ENCODE data around the gene PLXNA4.

PLXNA4 gene

GRCh38 chr7:132244903-132245480 lies 331.3 kb downstream of the PLXNA4 start:
- Mint-ChIP-seq H3K9me3 (peaks cover 5% of the 10 kb centered on the region), H3K36me3 (no peaks in the 10 kb centered on the region), H3K4me1 (no peaks in the 10 kb centered on the region), H3K27ac (no peak overlapping the region), H3K27me3 (peaks cover 9% of the 10 kb centered on the region), H3K4me3 (no peak overlapping the region)
- ATAC-seq (ENCODE audit: low read depth), result no peak
- DNase-seq (ENCODE audit: low spot score in 2 of 2), result no peak

GRCh38 chr7:132243463-132243862 lies 332.8 kb downstream of the PLXNA4 start:
- Mint-ChIP-seq H3K4me1 (no peaks in the 10 kb centered on the region), H3K9me3 (peaks cover 5% of the 10 kb centered on the region)

GRCh38 chr7:132243051-132243450 lies 333.2 kb downstream of the PLXNA4 start:
- Mint-ChIP-seq H3K36me3 (no peaks in the 10 kb centered on the region), H3K4me3 (no peak overlapping the region), H3K9me3 (peaks cover 4% of the 10 kb centered on the region), H3K4me1 (no peaks in the 10 kb centered on the region), H3K27me3 (peaks cover 7% of the 10 kb centered on the region), H3K27ac (no peak overlapping the region)
- ATAC-seq (ENCODE audit: low read depth) (no peak), DNase-seq (ENCODE audit: low spot score in 2 of 2) (no peak)

More at GRCh38 chr7:132243463-132243862, 332.8 kb downstream of the PLXNA4 start:
- peaks cover 9% of the 10 kb centered on the region for H3K27me3 Mint-ChIP-seq
- ATAC-seq (ENCODE audit: low read depth) (no peak), DNase-seq (ENCODE audit: low spot score in 2 of 2) (no peak)
- H3K27ac Mint-ChIP-seq, result no peak overlapping the region
- no peak overlapping the region for H3K4me3 Mint-ChIP-seq
- H3K36me3 Mint-ChIP-seq, result no peaks in the 10 kb centered on the region

GRCh38 chr7:132242192-132242812 lies 334.0 kb downstream of the PLXNA4 start:
- Mint-ChIP-seq H3K27me3 (peaks cover 7% of the 10 kb centered on the region), H3K9me3 (peaks cover 4% of the 10 kb centered on the region), H3K4me1 (no peaks in the 10 kb centered on the region), H3K36me3 (no peaks in the 10 kb centered on the region), H3K27ac (no peak overlapping the region), H3K4me3 (no peak overlapping the region)
- ATAC-seq (ENCODE audit: low read depth) (no peak), DNase-seq (ENCODE audit: low spot score in 2 of 2) (no peak)

- no peak for DNase-seq (ENCODE audit: low spot score in 2 of 2)
- Mint-ChIP-seq H3K27ac (no peak overlapping the region), H3K27me3 (peaks cover 6% of the 10 kb centered on the region), H3K36me3 (no peaks in the 10 kb centered on the region), H3K4me3 (no peak overlapping the region), H3K9me3 (peaks cover 4% of the 10 kb centered on the region), H3K4me1 (no peaks in the 10 kb centered on the region)
- no peak for ATAC-seq (ENCODE audit: low read depth)
Observed at GRCh38 chr7:132240821-132241422, 335.3 kb downstream of the PLXNA4 start.

GRCh38 chr7:132240262-132240661 lies 336.0 kb downstream of the PLXNA4 start:
- no peaks in the 10 kb centered on the region for H3K36me3 Mint-ChIP-seq

GRCh38 chr7:132239422-132239994 lies 336.8 kb downstream of the PLXNA4 start:
- Mint-ChIP-seq H3K9me3 (no peaks in the 10 kb centered on the region), H3K27ac (no peak overlapping the region), H3K4me3 (no peak overlapping the region), H3K4me1 (no peaks in the 10 kb centered on the region), H3K36me3 (no peaks in the 10 kb centered on the region), H3K27me3 (no peaks in the 10 kb centered on the region)
- ATAC-seq (ENCODE audit: low read depth) (no peak), DNase-seq (ENCODE audit: low spot score in 2 of 2) (no peak)

More at GRCh38 chr7:132240262-132240661, 336.0 kb downstream of the PLXNA4 start:
- ATAC-seq (ENCODE audit: low read depth), result no peak
- Mint-ChIP-seq H3K27me3 (peaks cover 3% of the 10 kb centered on the region), H3K4me3 (no peak overlapping the region), H3K27ac (no peak overlapping the region), H3K4me1 (no peaks in the 10 kb centered on the region), H3K9me3 (no peaks in the 10 kb centered on the region)
- no peak for DNase-seq (ENCODE audit: low spot score in 2 of 2)

GRCh38 chr7:132234711-132235110 lies 341.6 kb downstream of the PLXNA4 start:
- H3K4me3 Mint-ChIP-seq, result no peak overlapping the region
- H3K36me3 Mint-ChIP-seq, result no peaks in the 10 kb centered on the region
- H3K4me1 Mint-ChIP-seq, result no peaks in the 10 kb centered on the region
- H3K27me3 Mint-ChIP-seq, result peaks cover 1% of the 10 kb centered on the region
- no peak for DNase-seq (ENCODE audit: low spot score in 2 of 2)
- no peak overlapping the region for H3K27ac Mint-ChIP-seq
- peaks cover 2% of the 10 kb centered on the region for H3K9me3 Mint-ChIP-seq
- no peak for ATAC-seq (ENCODE audit: low read depth)

- Mint-ChIP-seq H3K4me1 (no peaks in the 10 kb centered on the region), H3K27ac (no peak overlapping the region), H3K36me3 (no peaks in the 10 kb centered on the region), H3K27me3 (peaks cover 7% of the 10 kb centered on the region), H3K9me3 (peaks cover 2% of the 10 kb centered on the region), H3K4me3 (no peak overlapping the region)
- ATAC-seq (ENCODE audit: low read depth) (no peak), DNase-seq (ENCODE audit: low spot score in 2 of 2) (no peak)
Observed at GRCh38 chr7:132232406-132232805, 343.9 kb downstream of the PLXNA4 start.

GRCh38 chr7:132230462-132230861 lies 345.8 kb downstream of the PLXNA4 start:
- H3K4me1 Mint-ChIP-seq, result no peaks in the 10 kb centered on the region

GRCh38 chr7:132228240-132228639 lies 348.0 kb downstream of the PLXNA4 start:
- no peaks in the 10 kb centered on the region for H3K36me3 Mint-ChIP-seq
- peaks cover 3% of the 10 kb centered on the region for H3K4me1 Mint-ChIP-seq
- peaks cover 9% of the 10 kb centered on the region for H3K27me3 Mint-ChIP-seq
- H3K9me3 Mint-ChIP-seq, result no peaks in the 10 kb centered on the region
- ATAC-seq (ENCODE audit: low read depth), result no peak
- no peak overlapping the region for H3K4me3 Mint-ChIP-seq
- no peak overlapping the region for H3K27ac Mint-ChIP-seq
- DNase-seq (ENCODE audit: low spot score in 2 of 2), result no peak

More at GRCh38 chr7:132230462-132230861, 345.8 kb downstream of the PLXNA4 start:
- H3K27me3 Mint-ChIP-seq, result peaks cover 7% of the 10 kb centered on the region
- no peak overlapping the region for H3K27ac Mint-ChIP-seq
- no peaks in the 10 kb centered on the region for H3K36me3 Mint-ChIP-seq
- peaks cover 2% of the 10 kb centered on the region for H3K9me3 Mint-ChIP-seq
- DNase-seq (ENCODE audit: low spot score in 2 of 2), result no peak
- no peak overlapping the region for H3K4me3 Mint-ChIP-seq
- no peak for ATAC-seq (ENCODE audit: low read depth)

- Mint-ChIP-seq H3K27ac (no peak overlapping the region), H3K27me3 (peaks cover 8% of the 10 kb centered on the region), H3K9me3 (no peaks in the 10 kb centered on the region), H3K36me3 (no peaks in the 10 kb centered on the region), H3K4me3 (no peak overlapping the region), H3K4me1 (peaks cover 3% of the 10 kb centered on the region)
- ATAC-seq (ENCODE audit: low read depth) (no peak), DNase-seq (ENCODE audit: low spot score in 2 of 2) (no peak)
Observed at GRCh38 chr7:132226957-132227290, 349.3 kb downstream of the PLXNA4 start.

GRCh38 chr7:132226046-132226956 lies 350.0 kb downstream of the PLXNA4 start:
- Mint-ChIP-seq H3K4me1 (peaks cover 3% of the 10 kb centered on the region), H3K27me3 (peaks cover 8% of the 10 kb centered on the region), H3K4me3 (no peak overlapping the region), H3K36me3 (no peaks in the 10 kb centered on the region), H3K9me3 (no peaks in the 10 kb centered on the region), H3K27ac (no peak overlapping the region)
- DNase-seq (ENCODE audit: low spot score in 2 of 2) (no peak), ATAC-seq (ENCODE audit: low read depth) (no peak)
